WTC11 (cell line): ENCODE data around the gene SART3. TPM values are rescaled to one million over a fixed set of nuclear protein-coding genes. Genes with fewer than 3 reads are reported as not detected.

Experiments used
- ATAC-seq: fragments of 200-7000 bp; cut with Tn5 transposase; 2 replicates; pipeline ENCODE4 v1.10.0; 2021; ENCODE audit warnings: mild to moderate bottlenecking, moderate library complexity
- CTCF ChIA-PET: fragments of 300-600 bp; sonication (Branson Sonifier 250); formaldehyde crosslinking; loops from one replicate; lab custom pipeline; 2021; ENCODE audit warnings: antibody characterized with exemption; lab: Charles Lee
- POLR2A ChIA-PET: fragments of 350-600 bp; sonication (Branson Sonifier 250); formaldehyde crosslinking; loops from one replicate; lab custom pipeline; 2021; ENCODE audit warnings: antibody characterized with exemption; lab: Charles Lee
- DNase-seq: peaks from one replicate; pipeline ENCODE4 v3.0.0; 2021; ENCODE audit warnings: low spot score
- H3K27ac Mint-ChIP-seq: 2 replicates; pipeline ENCODE4 v1.8.0; 2021; ENCODE audit warnings: mixed read lengths
- H3K27me3 Mint-ChIP-seq: 2 replicates; pipeline ENCODE4 v1.8.0; 2021; ENCODE audit warnings: low read depth, mild to moderate bottlenecking, moderate library complexity, mixed read lengths
- H3K36me3 Mint-ChIP-seq: 2 replicates; pipeline ENCODE4 v1.8.0; 2021; ENCODE audit warnings: mixed read lengths
- H3K4me1 Mint-ChIP-seq: 2 replicates; pipeline ENCODE4 v1.8.0; 2022; ENCODE audit warnings: mixed read lengths
- H3K4me3 Mint-ChIP-seq: 2 replicates; pipeline ENCODE4 v1.8.0; 2021; ENCODE audit warnings: mild to moderate bottlenecking, moderate library complexity, mixed read lengths
- H3K9me3 Mint-ChIP-seq: 2 replicates; pipeline ENCODE4 v1.8.0; 2021; ENCODE audit warnings: mixed read lengths
- ATF1 ChIP-seq: sonication (generic); formaldehyde crosslinking; IDR thresholded peaks from 2 replicates; pipeline ENCODE4 v1.8.1; 2023; ENCODE audit warnings: mild to moderate bottlenecking, moderate library complexity, missing genetic modification reagents
- ATF3 ChIP-seq: sonication (generic); formaldehyde crosslinking; conservative IDR thresholded peaks from 2 replicates; pipeline ENCODE4 v1.8.1; 2022; ENCODE audit warnings: mild to moderate bottlenecking, missing genetic modification reagents
- CDX4 ChIP-seq: fragments of 250-450 bp; sonication (Bioruptor Pico); IDR thresholded peaks from 2 replicates; pipeline ENCODE4 v1.9.0; 2021; ENCODE audit warnings: moderate library complexity, mild to moderate bottlenecking, inconsistent platforms, borderline replicate concordance
- EMX1 ChIP-seq: fragments of 250-450 bp; sonication (Bioruptor Pico); IDR thresholded peaks from 2 replicates; pipeline ENCODE4 v1.8.0; 2021; ENCODE audit warnings: mild to moderate bottlenecking
- ERG ChIP-seq: fragments of 250-450 bp; sonication (Bioruptor Pico); IDR thresholded peaks from 2 replicates; pipeline ENCODE4 v1.8.0; 2021; ENCODE audit warnings: mild to moderate bottlenecking
- ETV6 ChIP-seq: sonication (generic); formaldehyde crosslinking; IDR thresholded peaks from 2 replicates; pipeline ENCODE4 v1.8.1; 2022; ENCODE audit warnings: mild to moderate bottlenecking, missing genetic modification reagents
- HMGA2 ChIP-seq: fragments of 250-450 bp; sonication (Bioruptor Pico); IDR thresholded peaks from 2 replicates; pipeline ENCODE4 v1.4.0; 2021; ENCODE audit warnings: mild to moderate bottlenecking, moderate library complexity
- MAX ChIP-seq: sonication (generic); formaldehyde crosslinking; IDR thresholded peaks from 2 replicates; pipeline ENCODE4 v1.8.0; 2022; ENCODE audit warnings: mild to moderate bottlenecking, missing genetic modification reagents
- NFATC4 ChIP-seq: fragments of 250-450 bp; sonication (Bioruptor Pico); IDR thresholded peaks from 2 replicates; pipeline ENCODE4 v1.9.0; 2021; ENCODE audit warnings: mild to moderate bottlenecking
- NR2C2 ChIP-seq: sonication (generic); formaldehyde crosslinking; IDR thresholded peaks from 2 replicates; pipeline ENCODE4 v1.8.0; 2022; ENCODE audit warnings: mild to moderate bottlenecking, missing genetic modification reagents
- NR3C1 ChIP-seq: sonication (generic); formaldehyde crosslinking; conservative IDR thresholded peaks from 2 replicates; pipeline ENCODE4 v1.8.1; 2023; ENCODE audit warnings: low read depth, mild to moderate bottlenecking, missing genetic modification reagents
- PRRX2 ChIP-seq: fragments of 250-450 bp; sonication (Bioruptor Pico); IDR thresholded peaks from 2 replicates; pipeline ENCODE4 v1.8.0; 2021; ENCODE audit warnings: mild to moderate bottlenecking
- RORB ChIP-seq: fragments of 250-450 bp; sonication (Bioruptor Pico); IDR thresholded peaks from 2 replicates; pipeline ENCODE4 v1.9.0; 2021; ENCODE audit warnings: mild to moderate bottlenecking
- SMAD3 ChIP-seq: sonication (generic); formaldehyde crosslinking; IDR thresholded peaks from 2 replicates; pipeline ENCODE4 v1.8.0; 2022; ENCODE audit warnings: missing genetic modification reagents, mild to moderate bottlenecking, borderline replicate concordance
- SMAD4 ChIP-seq: sonication (generic); formaldehyde crosslinking; IDR thresholded peaks from 2 replicates; pipeline ENCODE4 v1.8.0; 2022; ENCODE audit warnings: mild to moderate bottlenecking, missing genetic modification reagents
- TEAD1 ChIP-seq: sonication (generic); formaldehyde crosslinking; IDR thresholded peaks from 2 replicates; pipeline ENCODE4 v1.8.0; 2022; ENCODE audit warnings: mild to moderate bottlenecking, missing genetic modification reagents
- ZMAT4 ChIP-seq: fragments of 250-450 bp; sonication (Bioruptor Pico); IDR thresholded peaks from 2 replicates; pipeline ENCODE4 v1.9.0; 2021; ENCODE audit warnings: mild to moderate bottlenecking
- ZNF219 ChIP-seq: sonication (generic); formaldehyde crosslinking; IDR thresholded peaks from 2 replicates; pipeline ENCODE4 v1.8.0; 2023; ENCODE audit warnings: missing genetic modification reagents, mild to moderate bottlenecking, borderline replicate concordance
- ZNF317 ChIP-seq: sonication (generic); formaldehyde crosslinking; IDR thresholded peaks from 2 replicates; pipeline ENCODE4 v1.8.1; 2023; ENCODE audit warnings: low read depth, mild to moderate bottlenecking, moderate library complexity, missing genetic modification reagents, borderline replicate concordance
- ZNF423 ChIP-seq: fragments of 250-450 bp; sonication (Bioruptor Pico); IDR thresholded peaks from 2 replicates; pipeline ENCODE4 v2.1.2; 2022; ENCODE audit warnings: mild to moderate bottlenecking, moderate library complexity
- ZNF425 ChIP-seq: fragments of 250-450 bp; sonication (Bioruptor Pico); conservative IDR thresholded peaks from 2 replicates; pipeline ENCODE4 v1.9.0; 2021; ENCODE audit warnings: mild to moderate bottlenecking
- ZNF512 ChIP-seq: sonication (generic); formaldehyde crosslinking; IDR thresholded peaks from 2 replicates; pipeline ENCODE4 v1.8.1; 2022; ENCODE audit warnings: missing genetic modification reagents, borderline replicate concordance
- ZNF532 ChIP-seq: fragments of 250-450 bp; sonication (Bioruptor Pico); IDR thresholded peaks from 2 replicates; pipeline ENCODE4 v1.9.0; 2021; ENCODE audit warnings: mild to moderate bottlenecking, borderline replicate concordance
- total RNA-seq: library from RNA; stranded (reverse); gene quantifications from 3 replicates; pipeline ENCODE4 v1.2.3, GENCODE V29; 2021

The SART3 gene
- total RNA-seq, 1 experiment from 2014 or later: 91.2 TPM

- POLR2A ChIA-PET: no interaction called here
- no peak for TF ChIP-seq ATF3
- TF ChIP-seq TEAD1 (CRISPR knock-in tag): no peak
- no peak for TF ChIP-seq CDX4 (CRISPR knock-in tag)
- no peak for TF ChIP-seq ETV6 (CRISPR knock-in tag)
- no peak for TF ChIP-seq ZNF532
- no peak for TF ChIP-seq ATF1 (CRISPR knock-in tag)
- no peak for TF ChIP-seq NR2C2 (CRISPR knock-in tag)
- TF ChIP-seq SMAD4 (CRISPR knock-in tag): no peak
- no peak for TF ChIP-seq PRRX2 (CRISPR knock-in tag)
- TF ChIP-seq, all 79 proteins: peak for 0
- CTCF ChIA-PET: no interaction called here
- no peaks in the 10 kb centered on the region for H3K9me3 Mint-ChIP-seq
- ATAC-seq (no peak), DNase-seq (no peak)
- no peaks in the 10 kb centered on the region for H3K27me3 Mint-ChIP-seq
- no peak overlapping the region for H3K27ac Mint-ChIP-seq
- H3K4me3 Mint-ChIP-seq: no peak overlapping the region
- H3K4me1 Mint-ChIP-seq: peaks cover 11% of the 10 kb centered on the region
- H3K36me3 Mint-ChIP-seq: peaks cover 54% of the 10 kb centered on the region
Measured at GRCh38 chr12:108547686-108548085, 13.3 kb downstream of the SART3 start.

- ATAC-seq (no peak), DNase-seq (no peak)
- Mint-ChIP-seq H3K4me3 (no peak overlapping the region), H3K9me3 (no peaks in the 10 kb centered on the region), H3K36me3 (peaks cover 54% of the 10 kb centered on the region), H3K4me1 (no peaks in the 10 kb centered on the region), H3K27ac (no peak overlapping the region), H3K27me3 (no peaks in the 10 kb centered on the region)
- ChIA-PET CTCF (no interaction called here), POLR2A (no interaction called here)
- TF ChIP-seq SMAD3 (CRISPR knock-in tag) (no peak), ZNF219 (CRISPR knock-in tag) (no peak), ZMAT4 (CRISPR knock-in tag) (no peak), ZNF425 (CRISPR knock-in tag) (no peak), HMGA2 (no peak), PRRX2 (CRISPR knock-in tag) (no peak), EMX1 (CRISPR knock-in tag) (no peak), ZNF317 (CRISPR knock-in tag) (no peak), NR3C1 (CRISPR knock-in tag) (no peak), ATF3 (no peak), ATF1 (CRISPR knock-in tag) (no peak), ZNF423 (CRISPR knock-in tag) (no peak), SMAD4 (CRISPR knock-in tag) (no peak), NFATC4 (CRISPR knock-in tag) (no peak), ERG (CRISPR knock-in tag) (no peak), RORB (CRISPR knock-in tag) (no peak), MAX (CRISPR knock-in tag) (no peak), ZNF512 (CRISPR knock-in tag) (no peak)
Measured at GRCh38 chr12:108543652-108544051, 17.3 kb downstream of the SART3 start.
